ENCODE data around the gene NR4A1.
A peak's percentile ranks its signal among the peaks of the same experiment; 100 is the strongest.

NR4A1 gene

GRCh38 chr12:52032446-52032803 lies 18.8 kb upstream of the NR4A1 start:
- peaks cover 10% of the 10 kb centered on the region for H3K4me1 ChIP-seq (ENCODE audit: control insufficient read depth, insufficient read depth, low read length)

GRCh38 chr12:52032804-52033445 lies 18.3 kb upstream of the NR4A1 start:
- Histone ChIP-seq H3K4me3 (ENCODE audit: low read depth, low read length) (0 out of 2 replicates have a peak overlapping the region, but pooled peaks have one; percentile 9), H3K36me3 (ENCODE audit: control insufficient read depth in 2 of 2, insufficient read depth in 1 of 2, low read length in 2 of 2) (no peaks in the 10 kb centered on the region), H3K9me3 (ENCODE audit: control insufficient read depth, insufficient read depth, low read depth, low read length) (no peaks in the 10 kb centered on the region), H3K4me1 (ENCODE audit: control insufficient read depth, insufficient read depth, low read length) (peaks cover 13% of the 10 kb centered on the region), H3K27ac (ENCODE audit: extremely low read depth, low read depth, low read length) (no peak overlapping the region; the same call in 1 of the 2 replicates)
- ChIA-PET POLR2A (interaction anchor here (0.6 to 2.1 kb wide), 8 partner anchors 11 to 973 kb away, joined by 3 to 16 read pairs (median 4); partner anchors contain the start of genes ATG101, EIF4B, NR4A1 and TAMALIN), CTCF (interaction anchor here (0.8 to 16.1 kb wide), 7 partner anchors 11 to 90 kb away, joined by 3 to 794 read pairs (median 7); partner anchors contain the start of genes ATG101 and SMIM41)
- TF ChIP-seq ZBTB1 (tag by site-specific recombination; IDR thresholded peaks at IDR 0.05) (no peak), ZBTB48 (tag by site-specific recombination; IDR thresholded peaks at IDR 0.05) (no peak), ZFP69B (tag by site-specific recombination; IDR thresholded peaks at IDR 0.05) (peak; percentile 74; the same call in 1 of the 2 replicates), ZBTB17 (tag by site-specific recombination; IDR thresholded peaks at IDR 0.05) (peak; percentile 43; the same call in 1 of the 2 replicates), ZNF529 (tag by site-specific recombination; IDR thresholded peaks at IDR 0.05; ENCODE audit: insufficient replicate concordance) (no peak), ZNF488 (tag by site-specific recombination; IDR thresholded peaks at IDR 0.05) (no peak), GFI1B (tag by site-specific recombination; IDR thresholded peaks at IDR 0.05) (no peak), YY1 (tag by site-specific recombination; IDR thresholded peaks at IDR 0.05) (no peak), ZNF707 (tag by site-specific recombination; IDR thresholded peaks at IDR 0.05) (no peak), ZNF76 (tag by site-specific recombination; IDR thresholded peaks at IDR 0.05; ENCODE audit: borderline replicate concordance, low read depth) (no peak), ZNF701 (tag by site-specific recombination; IDR thresholded peaks at IDR 0.05) (no peak), ZNF747 (tag by site-specific recombination; IDR thresholded peaks at IDR 0.05) (no peak), ZNF302 (tag by site-specific recombination; IDR thresholded peaks at IDR 0.05; ENCODE audit: low read depth) (no peak), ZNF791 (tag by site-specific recombination; IDR thresholded peaks at IDR 0.05) (no peak), GLI2 (tag by site-specific recombination; IDR thresholded peaks at IDR 0.05; ENCODE audit: borderline replicate concordance, low read depth) (no peak), ZFHX2 (tag by site-specific recombination; conservative IDR thresholded peaks at IDR 0.05) (no peak), ZNF10 (tag by site-specific recombination; IDR thresholded peaks at IDR 0.05) (no peak; the same call in 1 of the 2 replicates), ZNF175 (tag by site-specific recombination; IDR thresholded peaks at IDR 0.05) (no peak), ZNF146 (tag by site-specific recombination; IDR thresholded peaks at IDR 0.05) (no peak), ZBTB11 (tag by site-specific recombination; conservative IDR thresholded peaks at IDR 0.05; ENCODE audit: low read depth) (peak; percentile 86), IKZF3 (tag by site-specific recombination; IDR thresholded peaks at IDR 0.05) (peak; percentile 84), ZBTB21 (tag by site-specific recombination; IDR thresholded peaks at IDR 0.05) (peak; percentile 85), ZNF184 (tag by site-specific recombination; IDR thresholded peaks at IDR 0.05) (no peak), KLF10 (tag by site-specific recombination; IDR thresholded peaks at IDR 0.05) (peak; percentile 96), KLF16 (tag by site-specific recombination; IDR thresholded peaks at IDR 0.05) (no peak), ZNF660 (tag by site-specific recombination; IDR thresholded peaks at IDR 0.05) (peak; percentile 72), ZFP37 (tag by site-specific recombination; IDR thresholded peaks at IDR 0.05) (no peak), HOXD13 (CRISPR knock-in tag; IDR thresholded peaks at IDR 0.05; ENCODE audit: borderline replicate concordance) (no peak), ZNF670 (tag by site-specific recombination; IDR thresholded peaks at IDR 0.05; ENCODE audit: low read depth) (no peak), ZNF354C (tag by site-specific recombination; IDR thresholded peaks at IDR 0.05; ENCODE audit: borderline replicate concordance, low read depth) (no peak)

More at GRCh38 chr12:52032446-52032803, 18.8 kb upstream of the NR4A1 start:
- Histone ChIP-seq H3K9me3 (ENCODE audit: control insufficient read depth, insufficient read depth, low read depth, low read length) (no peaks in the 10 kb centered on the region), H3K27ac (ENCODE audit: extremely low read depth, low read depth, low read length) (no peak overlapping the region), H3K4me3 (ENCODE audit: low read depth, low read length) (no peak overlapping the region), H3K36me3 (ENCODE audit: control insufficient read depth in 2 of 2, insufficient read depth in 1 of 2, low read length in 2 of 2) (no peaks in the 10 kb centered on the region)
- ChIA-PET POLR2A (interaction anchor here (0.6 to 2.1 kb wide), 7 partner anchors 11 to 793 kb away, joined by 3 to 16 read pairs (median 4); partner anchors contain the start of genes ATG101, NR4A1 and TAMALIN), CTCF (interaction anchor here (0.8 to 16.1 kb wide), 7 partner anchors 10 to 90 kb away, joined by 3 to 794 read pairs (median 7); partner anchors contain the start of genes ATG101 and SMIM41)
- TF ChIP-seq ZFP41 (tag by site-specific recombination; IDR thresholded peaks at IDR 0.05; ENCODE audit: borderline replicate concordance) (no peak), ZNF654 (tag by site-specific recombination; IDR thresholded peaks at IDR 0.05; ENCODE audit: low read depth) (0 out of 2 replicates have a peak, but pooled peaks have one; percentile 1), ZNF366 (tag by site-specific recombination; conservative IDR thresholded peaks at IDR 0.05) (peak; percentile 73), ZBTB7A (tag by site-specific recombination; IDR thresholded peaks at IDR 0.05; ENCODE audit: low read depth) (0 out of 2 replicates have a peak, but pooled peaks have one; percentile 14)
